ENCODE measurements around the gene SOS2.

SOS2 gene

GRCh38 chr14:50229681-50230080 is 1.7 kb downstream of the SOS2 start:
- TF ChIP-seq CTCF (conservative IDR thresholded peaks at IDR 0.05; ENCODE audit: low read depth, low read length) = no peak
- DNase-seq (ENCODE audit: low read depth) = no peak
- H3K4me3 ChIP-seq (ENCODE audit: low read length) = peak overlapping the region; percentile 86

- H3K4me3 ChIP-seq (ENCODE audit: low read length) = no peak overlapping the region
- DNase-seq (ENCODE audit: low read depth) = no peak
- no peak for TF ChIP-seq CTCF (conservative IDR thresholded peaks at IDR 0.05; ENCODE audit: low read depth, low read length)
Observed at GRCh38 chr14:50228313-50228712, 3.1 kb downstream of the SOS2 start.

GRCh38 chr14:50225974-50226297 is 5.4 kb downstream of the SOS2 start:
- no peak for TF ChIP-seq CTCF (conservative IDR thresholded peaks at IDR 0.05; ENCODE audit: low read depth, low read length)
- DNase-seq (ENCODE audit: low read depth) = no peak
- H3K4me3 ChIP-seq (ENCODE audit: low read length) = no peak overlapping the region

GRCh38 chr14:50225067-50225973 is 6.1 kb downstream of the SOS2 start:
- H3K4me3 ChIP-seq (ENCODE audit: low read length) = no peak overlapping the region
- TF ChIP-seq CTCF (conservative IDR thresholded peaks at IDR 0.05; ENCODE audit: low read depth, low read length) = no peak
- peak; percentile 96 for DNase-seq (ENCODE audit: low read depth)

- no peak overlapping the region for H3K4me3 ChIP-seq (ENCODE audit: low read length)
- TF ChIP-seq CTCF (conservative IDR thresholded peaks at IDR 0.05; ENCODE audit: low read depth, low read length) = no peak
- DNase-seq (ENCODE audit: low read depth) = no peak
Observed at GRCh38 chr14:50222055-50222613, 9.2 kb downstream of the SOS2 start.

GRCh38 chr14:50218501-50218900 is 12.9 kb downstream of the SOS2 start:
- no peak for DNase-seq (ENCODE audit: low read depth)
- no peak overlapping the region for H3K4me3 ChIP-seq (ENCODE audit: low read length)
- no peak for TF ChIP-seq CTCF (conservative IDR thresholded peaks at IDR 0.05; ENCODE audit: low read depth, low read length)

GRCh38 chr14:50215416-50215815 is 16.0 kb downstream of the SOS2 start:
- no peak overlapping the region for H3K4me3 ChIP-seq (ENCODE audit: low read length)
- TF ChIP-seq CTCF (conservative IDR thresholded peaks at IDR 0.05; ENCODE audit: low read depth, low read length) = no peak

More at GRCh38 chr14:50215416-50215815, 16.0 kb downstream of the SOS2 start:
- no peak for DNase-seq (ENCODE audit: low read depth)

All from retinal pigment epithelial cell (primary cell).